HG02885 (cell line): ENCODE data around the gene CACTIN.
"Not testable (repeated sequence)": the region's sequence is repeated elsewhere in the genome, so short reads cannot be mapped to it uniquely, and the experiment has no call there.

Source experiments
- ATAC-seq: cut with Tn5 transposase; IDR thresholded peaks from one replicate; pipeline ENCODE4 v1.9.1; 2021; ENCODE audit warnings: mild to moderate bottlenecking; ENCODE audit not compliant: unreplicated experiment, poor library complexity

Gene CACTIN

GRCh38 chr19:3601021-3601420, 25.6 kb downstream of the CACTIN start:
- ATAC-seq = no peak

GRCh38 chr19:3599776-3600187, 26.8 kb downstream of the CACTIN start:
- ATAC-seq = no peak

- no peak for ATAC-seq
These were observed 31.0 kb downstream of the CACTIN start for GRCh38 chr19:3595521-3596061.

GRCh38 chr19:3593156-3593555, 33.4 kb downstream of the CACTIN start:
- ATAC-seq = no peak

GRCh38 chr19:3591876-3592613, 34.5 kb downstream of the CACTIN start:
- ATAC-seq = no peak

- no peak for ATAC-seq
These were observed 35.5 kb downstream of the CACTIN start for GRCh38 chr19:3590991-3591659.

- no peak for ATAC-seq
These were observed 36.6 kb downstream of the CACTIN start for GRCh38 chr19:3589949-3590348.

- no peak for ATAC-seq
These were observed 37.2 kb downstream of the CACTIN start for GRCh38 chr19:3589439-3589838.

- ATAC-seq = no peak
These were observed 39.8 kb downstream of the CACTIN start for GRCh38 chr19:3586707-3587346.

- no peak for ATAC-seq
These were observed 40.4 kb downstream of the CACTIN start for GRCh38 chr19:3586127-3586626.

GRCh38 chr19:3585301-3586126, 41.1 kb downstream of the CACTIN start, which contains the start of gene GIPC3:
GIPC3 (plus strand) TSS chr19:3585478; CDS start chr19:3585598, 120 bp downstream.
- ATAC-seq = no peak

GRCh38 chr19:3584036-3584802, 42.4 kb downstream of the CACTIN start:
- not testable (repeated sequence) for ATAC-seq

GRCh38 chr19:3581792-3582191, 44.8 kb downstream of the CACTIN start:
- not testable (repeated sequence) for ATAC-seq

- ATAC-seq = no peak
These were observed 46.2 kb downstream of the CACTIN start for GRCh38 chr19:3580156-3580934.

GRCh38 chr19:3578390-3578789, 48.2 kb downstream of the CACTIN start:
- no peak for ATAC-seq

- ATAC-seq = no peak
These were observed 48.8 kb downstream of the CACTIN start for GRCh38 chr19:3577723-3578344.

- ATAC-seq = no peak
These were observed 49.7 kb downstream of the CACTIN start for GRCh38 chr19:3576696-3577443.
